Measurements from ENCODE around the gene JADE2. TPM values are rescaled to one million over a fixed set of nuclear protein-coding genes. Genes with fewer than 3 reads are reported as not detected.
A peak's percentile ranks its signal among the peaks of the same experiment; 100 is the strongest.
"Not testable (repeated sequence)": the region's sequence is repeated elsewhere in the genome, so short reads cannot be mapped to it uniquely, and the experiment has no call there.

Gene JADE2
- total and polyA plus RNA-seq, 4 donors = 3.9 to 11.4 (median 5.5) TPM

- no peak overlapping the region for H3K9ac ChIP-seq (ENCODE audit: low read depth in 1 of 2, low read length in 2 of 2)
- no peak overlapping the region for H3K4me3 ChIP-seq (ENCODE audit: low read depth in 1 of 3, low read length in 3 of 3)
- H3K4me1 ChIP-seq (ENCODE audit: control insufficient read depth in 4 of 4, insufficient read depth in 4 of 4, low read length in 3 of 4) = peaks cover 3 to 23% (median 10%) of the 10 kb centered on the region in 4 donors
- H3K36me3 ChIP-seq (ENCODE audit: control insufficient read depth in 4 of 4, insufficient read depth in 3 of 4, low read depth in 1 of 4, low read length in 3 of 4) = peaks cover 2 to 15% (median 8%) of the 10 kb centered on the region in 4 donors
- DNase-seq (ENCODE audit: low spot score) = no peak
- H3K27ac ChIP-seq (ENCODE audit: low read depth in 1 of 2, low read length in 2 of 2) = peak overlapping the region in 1 of 2 donors; percentile 44
- no peaks in the 10 kb centered on the region for H3K9me3 ChIP-seq (ENCODE audit: control insufficient read depth in 4 of 4, low read length in 3 of 4)
- WGBS = 74% methylated on average over 7 of the region's 7 CpGs
- no peak for TF ChIP-seq RAD21 (IDR thresholded peaks at IDR 0.05)
- H3K27me3 ChIP-seq (ENCODE audit: control insufficient read depth in 4 of 4, insufficient read depth in 4 of 4, low read length in 3 of 4) = no peaks in the 10 kb centered on the region
Observed at GRCh38 chr5:134555223-134555889, 29.9 kb downstream of the JADE2 start.

GRCh38 chr5:134555890-134556311 is 30.4 kb downstream of the JADE2 start:
- peaks cover 2 to 18% (median 11%) of the 10 kb centered on the region in 4 donors for H3K36me3 ChIP-seq (ENCODE audit: control insufficient read depth in 4 of 4, insufficient read depth in 3 of 4, low read depth in 1 of 4, low read length in 3 of 4)
- H3K4me3 ChIP-seq (ENCODE audit: low read depth in 1 of 3, low read length in 3 of 3) = no peak overlapping the region
- H3K9ac ChIP-seq (ENCODE audit: low read depth in 1 of 2, low read length in 2 of 2) = no peak overlapping the region

GRCh38 chr5:134556588-134556987 is 31.1 kb downstream of the JADE2 start:
- not testable (repeated sequence) for H3K9me3 ChIP-seq (ENCODE audit: control insufficient read depth in 4 of 4, low read length in 3 of 4); DNase-seq (ENCODE audit: low spot score); H3K4me3 ChIP-seq (ENCODE audit: low read depth in 1 of 3, low read length in 3 of 3); H3K9ac ChIP-seq (ENCODE audit: low read depth in 1 of 2, low read length in 2 of 2); H3K27ac ChIP-seq (ENCODE audit: low read depth in 1 of 2, low read length in 2 of 2); H3K27me3 ChIP-seq (ENCODE audit: control insufficient read depth in 4 of 4, insufficient read depth in 4 of 4, low read length in 3 of 4)
- Histone ChIP-seq H3K36me3 (ENCODE audit: control insufficient read depth in 4 of 4, insufficient read depth in 3 of 4, low read depth in 1 of 4, low read length in 3 of 4) (peaks cover 2 to 22% (median 17%) of the 10 kb centered on the region in 4 donors), H3K4me1 (ENCODE audit: control insufficient read depth in 4 of 4, insufficient read depth in 4 of 4, low read length in 3 of 4) (peaks cover 3 to 23% (median 10%) of the 10 kb centered on the region in 4 donors)
- 96% methylated on average over 3 of the region's 3 CpGs for WGBS

More at GRCh38 chr5:134555890-134556311, 30.4 kb downstream of the JADE2 start:
- H3K27ac ChIP-seq (ENCODE audit: low read depth in 1 of 2, low read length in 2 of 2) = no peak overlapping the region
- no peaks in the 10 kb centered on the region for H3K27me3 ChIP-seq (ENCODE audit: control insufficient read depth in 4 of 4, insufficient read depth in 4 of 4, low read length in 3 of 4)
- no peak for TF ChIP-seq ATF3 (IDR thresholded peaks at IDR 0.05)
- TF ChIP-seq FOXA1 (IDR thresholded peaks at IDR 0.05) = no peak
- TF ChIP-seq TAF1 (conservative IDR thresholded peaks at IDR 0.05) = no peak
- TF ChIP-seq FOXA2 (IDR thresholded peaks at IDR 0.05) = no peak
- TF ChIP-seq GABPA (IDR thresholded peaks at IDR 0.05 in 1 of 2, conservative IDR thresholded peaks at IDR 0.05 in 1 of 2) = no peak
- TF ChIP-seq CTCF (IDR thresholded peaks at IDR 0.05; ENCODE audit: low read depth, low read length, missing input control) = no peak
- TF ChIP-seq RXRA (IDR thresholded peaks at IDR 0.05) = no peak
- TF ChIP-seq YY1 (IDR thresholded peaks at IDR 0.05) = no peak
- TF ChIP-seq REST (IDR thresholded peaks at IDR 0.05) = no peak
- TF ChIP-seq RAD21 (IDR thresholded peaks at IDR 0.05) = no peak
- no peak for TF ChIP-seq SP1 (IDR thresholded peaks at IDR 0.05)
- TF ChIP-seq ZBTB33 (IDR thresholded peaks at IDR 0.05) = no peak
- no peaks in the 10 kb centered on the region for H3K9me3 ChIP-seq (ENCODE audit: control insufficient read depth in 4 of 4, low read length in 3 of 4)
- DNase-seq (ENCODE audit: low spot score) = no peak
- peaks cover 3 to 23% (median 10%) of the 10 kb centered on the region in 4 donors for H3K4me1 ChIP-seq (ENCODE audit: control insufficient read depth in 4 of 4, insufficient read depth in 4 of 4, low read length in 3 of 4)
- 62% methylated on average over 11 of the region's 11 CpGs for WGBS

Data from liver (tissue), 9 donors.